Upper lobe of left lung (tissue), 4 donors: ENCODE data around the gene AHDC1.

Source experiments
- POLR2A ChIP-seq, 4 donors: fragments of 450-650 bp; IDR thresholded peaks; one replicate each; pipeline ENCODE4 v1.5.1; 2016 to 2017; ENCODE audit warnings: antibody characterized with exemption in 4 of 4, mild to moderate bottlenecking in 2 of 4
- TF ChIP-seq, protein P1 (sequence below), 6 experiments: fragments of 450-650 bp in 4 of 6; fragments of 200-600 bp in 2 of 6; sonication (generic) in 2 of 6; IDR thresholded peaks; one replicate each; pipeline ENCODE4 v1.5.1; 2016 to 2019; ENCODE audit warnings: antibody characterized with exemption in 6 of 6

DNA sequence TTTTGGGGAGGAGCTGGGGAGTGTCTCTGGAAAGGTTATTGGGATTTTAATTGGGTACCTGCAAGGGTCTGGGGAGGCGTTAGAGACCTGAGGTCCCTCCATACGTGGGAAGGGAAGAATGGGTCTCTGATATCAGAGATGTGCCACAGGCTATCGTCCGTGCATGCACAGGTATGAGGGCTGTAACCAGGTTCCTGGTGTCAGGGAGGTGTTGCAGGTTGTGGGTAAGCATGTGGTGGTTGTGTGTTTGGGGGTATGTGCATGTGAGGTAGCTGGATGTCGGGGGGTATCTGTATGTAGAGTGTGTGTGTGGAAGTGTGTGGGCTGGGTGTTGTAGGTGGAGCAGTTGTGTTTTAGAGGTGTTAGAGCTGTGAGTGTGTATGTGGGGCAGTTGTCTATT lies 8.3 kb downstream of the AHDC1 start:
- TF ChIP-seq POLR2A (IDR thresholded peaks at IDR 0.05) = no peak
- TF ChIP-seq, protein P1, sequence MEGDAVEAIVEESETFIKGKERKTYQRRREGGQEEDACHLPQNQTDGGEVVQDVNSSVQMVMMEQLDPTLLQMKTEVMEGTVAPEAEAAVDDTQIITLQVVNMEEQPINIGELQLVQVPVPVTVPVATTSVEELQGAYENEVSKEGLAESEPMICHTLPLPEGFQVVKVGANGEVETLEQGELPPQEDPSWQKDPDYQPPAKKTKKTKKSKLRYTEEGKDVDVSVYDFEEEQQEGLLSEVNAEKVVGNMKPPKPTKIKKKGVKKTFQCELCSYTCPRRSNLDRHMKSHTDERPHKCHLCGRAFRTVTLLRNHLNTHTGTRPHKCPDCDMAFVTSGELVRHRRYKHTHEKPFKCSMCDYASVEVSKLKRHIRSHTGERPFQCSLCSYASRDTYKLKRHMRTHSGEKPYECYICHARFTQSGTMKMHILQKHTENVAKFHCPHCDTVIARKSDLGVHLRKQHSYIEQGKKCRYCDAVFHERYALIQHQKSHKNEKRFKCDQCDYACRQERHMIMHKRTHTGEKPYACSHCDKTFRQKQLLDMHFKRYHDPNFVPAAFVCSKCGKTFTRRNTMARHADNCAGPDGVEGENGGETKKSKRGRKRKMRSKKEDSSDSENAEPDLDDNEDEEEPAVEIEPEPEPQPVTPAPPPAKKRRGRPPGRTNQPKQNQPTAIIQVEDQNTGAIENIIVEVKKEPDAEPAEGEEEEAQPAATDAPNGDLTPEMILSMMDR (IDR thresholded peaks at IDR 0.05) = no peak
